Effector memory CD4-positive, alpha-beta T cell (primary cell): ENCODE data around the gene USF3.

ENCODE experiments used
- DNase-seq, 3 donors: peaks; one replicate each; pipeline ENCODE4 v3.0.0-alpha.2; 2020
- H3K27ac ChIP-seq: 2 replicates; pipeline ENCODE4 v1.7.0; 2013; ENCODE audit warnings: mild to moderate bottlenecking, low read length, moderate library complexity; ENCODE audit not compliant: insufficient read depth, poor library complexity, severe bottlenecking
- H3K27me3 ChIP-seq: replicated peaks from 2 replicates; pipeline ENCODE4 v1.7.0; 2013; ENCODE audit warnings: mild to moderate bottlenecking, low read length; ENCODE audit not compliant: insufficient read depth, control insufficient read depth, poor library complexity, severe bottlenecking
- H3K36me3 ChIP-seq: 2 replicates; pipeline ENCODE4 v1.7.0; 2013; ENCODE audit warnings: mild to moderate bottlenecking, low read length, moderate library complexity; ENCODE audit not compliant: control insufficient read depth, insufficient read depth
- H3K4me1 ChIP-seq: 2 replicates; pipeline ENCODE4 v1.7.0; 2013; ENCODE audit warnings: low read length, mild to moderate bottlenecking; ENCODE audit not compliant: control insufficient read depth, insufficient read depth, poor library complexity, severe bottlenecking
- H3K4me3 ChIP-seq: 2 replicates; pipeline ENCODE4 v1.7.0; 2013; ENCODE audit warnings: low read length, low read depth, mild to moderate bottlenecking; ENCODE audit not compliant: insufficient read depth, poor library complexity, severe bottlenecking
- H3K9me3 ChIP-seq: 2 replicates; pipeline ENCODE4 v1.7.0; 2013; ENCODE audit warnings: mild to moderate bottlenecking, low read length, moderate library complexity; ENCODE audit not compliant: control insufficient read depth

Gene USF3

DNA sequence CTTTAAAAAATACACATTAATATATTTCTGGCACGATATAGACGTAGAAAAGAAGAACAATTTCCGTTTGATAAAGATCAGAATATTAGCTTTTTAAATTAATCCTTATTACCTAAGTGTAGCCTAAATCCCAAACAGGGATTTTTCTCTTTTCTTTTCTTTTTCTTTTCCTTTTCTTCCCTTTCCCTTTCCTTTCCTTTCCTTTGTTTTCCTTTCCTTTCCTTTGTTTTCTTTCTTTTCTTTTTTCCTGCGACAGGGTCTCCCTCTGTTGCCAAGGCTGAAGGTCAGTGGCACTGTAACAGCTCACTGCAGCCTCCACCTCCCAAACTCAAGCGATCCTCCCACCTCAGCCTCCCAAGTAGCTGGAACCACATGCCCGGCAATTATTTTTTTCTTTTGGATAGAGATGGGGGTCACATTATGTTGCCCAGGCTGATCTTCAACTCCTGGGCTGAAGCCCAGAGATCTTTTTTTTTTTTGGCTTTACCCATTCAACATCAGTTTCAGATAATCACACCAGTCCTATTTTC is 1.8 kb upstream of the USF3 start:
- Histone ChIP-seq H3K4me1 (no peaks in the 10 kb centered on the region), H3K27ac (peak overlapping the region; percentile 86), H3K27me3 (no peaks in the 10 kb centered on the region), H3K36me3 (no peaks in the 10 kb centered on the region), H3K4me3 (no peak overlapping the region), H3K9me3 (no peaks in the 10 kb centered on the region)
- no peak for DNase-seq

DNA sequence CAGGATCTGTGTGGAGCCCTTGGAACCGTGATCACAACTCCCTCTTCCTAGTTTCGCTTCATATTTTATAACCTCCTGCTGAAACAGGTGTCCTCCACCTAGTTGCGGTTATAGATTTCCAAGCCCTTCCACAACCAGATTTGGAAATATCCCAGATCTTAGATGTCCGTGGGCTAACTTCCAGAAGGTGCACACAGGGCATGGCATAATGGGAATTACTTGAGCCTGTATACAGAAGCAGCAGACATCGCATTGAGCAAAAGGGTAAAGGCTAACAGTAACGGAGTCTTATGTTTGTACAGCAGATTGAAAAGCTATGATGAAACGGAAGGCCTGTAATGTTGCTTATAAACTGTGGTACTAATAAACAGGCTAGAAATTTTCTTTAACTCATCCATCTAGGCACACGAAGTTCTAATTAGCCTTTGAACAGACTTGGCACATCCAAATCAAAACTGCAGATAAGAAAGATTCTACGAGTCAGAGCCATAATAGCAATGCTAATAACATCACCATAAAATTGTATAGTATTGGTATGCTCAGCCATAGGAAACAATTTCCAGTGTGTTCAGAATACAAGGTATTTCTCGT is 1.2 kb upstream of the USF3 start:
- Histone ChIP-seq H3K27me3 (no peaks in the 10 kb centered on the region), H3K36me3 (no peaks in the 10 kb centered on the region), H3K9me3 (no peaks in the 10 kb centered on the region), H3K4me3 (peak overlapping the region; percentile 73), H3K4me1 (no peaks in the 10 kb centered on the region), H3K27ac (peak overlapping the region; percentile 86)
- no peak for DNase-seq

DNA sequence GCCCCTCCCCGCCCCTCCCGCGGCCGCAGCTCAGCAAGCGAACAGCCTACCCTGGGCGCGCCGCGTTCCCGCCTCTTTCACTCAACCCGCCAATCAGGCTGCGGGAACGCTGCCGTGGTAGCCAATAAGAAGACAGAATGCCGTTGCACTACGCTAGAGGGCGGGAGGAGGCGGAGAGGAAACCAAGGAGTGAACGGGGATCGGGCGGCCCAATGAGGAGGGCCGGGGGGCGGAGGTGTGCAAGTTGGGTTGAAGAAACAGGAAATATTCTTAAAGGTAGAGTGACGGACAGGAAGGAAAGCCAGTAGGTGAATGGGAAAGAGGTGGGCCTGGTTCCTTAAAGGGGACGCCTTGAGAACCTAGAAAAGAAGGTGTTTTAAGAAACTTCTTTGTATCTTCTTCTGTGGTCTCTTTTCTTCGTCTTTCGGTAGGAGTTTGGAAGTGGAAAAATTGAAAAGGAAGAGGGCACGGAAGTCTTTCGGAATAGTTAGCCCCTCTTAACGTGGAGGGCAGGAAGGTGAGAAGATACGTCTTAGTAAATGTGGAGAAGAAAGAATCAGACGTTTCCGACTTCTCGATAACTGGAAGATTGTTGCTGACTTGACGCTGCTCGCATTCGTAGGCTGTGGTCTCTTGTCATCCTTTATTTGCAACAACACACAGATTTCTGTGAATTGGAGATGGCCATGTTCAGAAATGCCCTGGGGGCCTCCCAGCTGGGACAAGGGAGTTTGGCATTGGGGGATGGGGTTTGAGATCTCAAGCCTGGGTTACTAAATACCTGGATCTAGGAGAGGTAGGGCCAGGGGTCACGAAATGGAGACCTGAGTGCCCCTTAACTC is 437 bp upstream of the USF3 start:
- no peaks in the 10 kb centered on the region for H3K4me1 ChIP-seq
- peak overlapping the region; percentile 97 for H3K27ac ChIP-seq
- H3K4me3 ChIP-seq: peak overlapping the region; percentile 73
- no peaks in the 10 kb centered on the region for H3K27me3 ChIP-seq
- H3K36me3 ChIP-seq: no peaks in the 10 kb centered on the region
- peak; percentile 98 to 99 (median 98) for DNase-seq
- H3K9me3 ChIP-seq: no peaks in the 10 kb centered on the region

DNA sequence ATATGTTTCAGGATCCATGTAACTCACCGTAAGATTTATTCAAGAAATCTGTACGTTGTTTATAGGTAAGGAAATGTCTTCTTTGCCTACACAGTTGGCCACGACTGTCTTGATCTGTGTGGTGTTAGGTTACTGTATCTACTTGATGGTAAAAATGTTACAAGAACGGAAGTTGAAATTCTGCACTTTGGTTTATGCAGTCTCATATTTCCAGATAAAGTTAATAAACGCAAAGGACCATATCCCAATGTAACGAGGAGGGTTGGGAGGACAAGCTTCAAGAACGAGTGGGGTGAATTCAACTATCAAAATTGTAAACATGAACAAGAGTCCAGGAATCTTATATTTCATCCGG is 1.0 kb downstream of the USF3 start:
- Histone ChIP-seq H3K4me1 (no peaks in the 10 kb centered on the region), H3K9me3 (no peaks in the 10 kb centered on the region), H3K4me3 (peak overlapping the region; percentile 69), H3K27me3 (no peaks in the 10 kb centered on the region), H3K27ac (peak overlapping the region; percentile 97), H3K36me3 (no peaks in the 10 kb centered on the region)
- no peak for DNase-seq

DNA sequence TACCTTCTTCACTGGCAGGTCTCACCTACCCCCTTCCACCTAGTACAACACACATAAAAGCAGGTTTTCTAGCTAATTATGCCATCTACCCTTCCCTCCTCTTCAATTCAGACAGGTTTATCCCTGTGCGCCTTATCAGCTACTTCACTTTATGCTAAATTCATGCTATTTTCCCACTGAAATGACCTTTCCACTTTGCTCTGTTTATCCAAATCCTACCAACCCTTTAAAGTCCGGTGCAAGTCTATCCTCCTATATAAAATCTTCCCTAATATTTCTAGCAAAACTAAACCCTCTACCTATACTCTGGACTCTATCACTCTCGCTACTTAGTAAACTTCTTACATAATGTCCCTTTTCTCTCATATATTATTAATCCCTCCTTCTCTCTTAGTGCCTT is 6.0 kb downstream of the USF3 start:
- no peak overlapping the region for H3K4me3 ChIP-seq
- no peak overlapping the region for H3K27ac ChIP-seq
- no peaks in the 10 kb centered on the region for H3K27me3 ChIP-seq
- H3K9me3 ChIP-seq: no peaks in the 10 kb centered on the region
- no peaks in the 10 kb centered on the region for H3K4me1 ChIP-seq
- DNase-seq: no peak
- peaks cover under 1% of the 10 kb centered on the region for H3K36me3 ChIP-seq

DNA sequence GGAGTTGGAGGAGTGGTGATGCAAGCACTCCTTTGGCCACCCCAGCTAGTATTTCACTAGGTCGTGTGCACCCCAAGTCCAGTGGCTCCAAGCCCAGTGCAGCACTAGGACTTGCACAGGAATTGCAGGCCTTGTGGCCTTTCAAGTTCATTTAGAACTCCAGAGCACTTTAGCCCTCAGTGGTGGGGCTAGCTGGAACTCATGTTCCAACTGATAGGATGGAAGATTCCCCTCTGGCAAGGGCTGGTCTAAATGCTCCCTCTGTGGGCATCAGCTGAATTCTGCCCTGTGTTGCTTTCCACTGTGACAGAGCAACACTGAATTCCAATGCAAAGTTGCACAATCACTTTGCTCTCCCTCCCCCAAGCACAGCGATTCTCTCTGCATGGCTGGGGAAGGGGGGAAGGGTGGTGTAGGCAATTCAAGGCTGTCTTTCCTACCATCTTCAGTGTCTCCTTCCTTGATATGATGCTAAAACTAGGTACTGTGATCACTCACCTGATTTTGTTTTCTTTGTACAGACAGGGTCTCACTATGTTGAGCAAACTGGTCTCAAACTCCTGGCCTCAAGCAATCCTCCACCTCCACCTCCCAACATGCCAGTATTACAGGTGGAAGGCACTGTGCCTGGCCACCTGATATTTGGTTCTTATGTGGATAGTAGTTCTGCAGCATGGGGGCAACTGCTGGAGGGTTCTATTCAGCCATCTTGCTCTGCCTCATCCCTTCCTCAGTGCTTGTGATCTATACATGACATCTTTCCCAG is 10.3 kb downstream of the USF3 start:
- Histone ChIP-seq H3K36me3 (peaks cover 9% of the 10 kb centered on the region), H3K9me3 (peaks cover 10% of the 10 kb centered on the region), H3K4me3 (no peak overlapping the region), H3K4me1 (no peaks in the 10 kb centered on the region), H3K27ac (no peak overlapping the region), H3K27me3 (no peaks in the 10 kb centered on the region)
- DNase-seq: no peak

DNA sequence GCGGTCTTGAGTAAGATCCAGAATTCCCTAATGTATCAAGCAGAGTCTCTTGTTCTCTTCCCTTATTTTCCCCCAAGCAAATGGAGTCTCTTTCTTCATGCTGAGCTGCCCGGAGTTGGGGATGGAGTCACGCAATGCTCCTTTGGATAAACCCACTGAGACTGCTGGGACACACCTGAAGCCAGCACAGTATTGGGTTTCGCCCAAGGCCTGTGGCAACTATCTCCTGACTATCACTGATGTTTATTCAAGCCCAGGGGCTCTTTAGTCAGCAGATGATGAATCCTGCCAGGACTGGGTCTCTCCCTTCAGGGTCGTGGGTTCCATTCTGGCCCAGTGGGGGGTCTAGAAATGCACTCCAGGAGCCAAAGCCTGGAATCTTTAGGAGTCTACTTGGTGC is 11.3 kb downstream of the USF3 start:
- Histone ChIP-seq H3K36me3 (peaks cover 9% of the 10 kb centered on the region), H3K4me3 (no peak overlapping the region), H3K27ac (no peak overlapping the region)

DNA sequence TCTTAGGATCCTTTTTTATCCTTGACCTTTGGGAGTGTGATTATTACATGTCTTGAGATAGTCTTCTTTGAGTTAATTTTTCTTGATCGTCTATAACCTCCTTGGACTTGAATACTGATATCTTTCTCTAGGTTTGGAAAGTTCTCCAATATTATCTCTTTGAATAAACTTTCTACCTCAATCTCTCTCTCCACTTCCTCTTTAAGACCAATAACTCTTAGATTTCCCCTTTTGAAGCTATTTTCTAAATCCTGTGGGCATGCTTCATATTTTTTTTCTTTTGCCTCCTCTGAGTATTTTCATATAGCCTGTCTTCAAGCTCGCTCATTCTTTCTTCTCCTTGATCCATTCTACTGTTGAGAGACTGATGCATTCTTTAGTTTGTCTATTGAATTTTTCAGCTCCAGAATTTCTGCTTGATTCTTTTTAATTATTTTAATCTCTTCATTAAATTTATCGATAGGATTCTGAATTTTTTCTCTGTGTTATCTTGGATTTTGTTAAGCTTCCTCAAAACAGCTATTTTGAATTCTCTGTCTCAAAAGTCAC is 12.1 kb downstream of the USF3 start:
- Histone ChIP-seq H3K4me3 (no peak overlapping the region), H3K9me3 (peaks cover 10% of the 10 kb centered on the region), H3K4me1 (no peaks in the 10 kb centered on the region), H3K27ac (no peak overlapping the region), H3K27me3 (no peaks in the 10 kb centered on the region), H3K36me3 (peaks cover 9% of the 10 kb centered on the region)
- no peak for DNase-seq

More for the DNA sequence above, 11.3 kb downstream of the USF3 start:
- H3K27me3 ChIP-seq: no peaks in the 10 kb centered on the region
- DNase-seq: no peak
- no peaks in the 10 kb centered on the region for H3K4me1 ChIP-seq
- peaks cover 10% of the 10 kb centered on the region for H3K9me3 ChIP-seq

DNA sequence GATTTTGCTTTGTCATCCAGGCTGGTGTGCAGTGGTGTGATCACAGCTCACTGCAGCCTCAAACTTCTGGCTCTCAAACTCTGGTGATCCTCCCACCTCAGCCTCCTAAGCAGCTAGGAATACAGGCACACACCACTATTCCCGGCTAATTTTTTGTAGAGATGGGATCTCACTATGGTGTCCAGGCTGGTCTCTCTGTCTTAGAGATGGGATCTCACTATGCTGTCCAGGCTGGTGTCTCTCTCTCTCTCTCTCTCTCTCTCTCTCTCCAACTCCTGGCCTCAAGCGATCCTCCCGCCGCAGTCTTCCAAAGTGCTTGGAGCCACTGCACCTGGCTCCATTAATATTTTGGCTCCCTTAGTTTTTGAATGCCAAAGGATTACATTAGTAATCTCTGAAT is 17.7 kb downstream of the USF3 start:
- no peak for DNase-seq
- Histone ChIP-seq H3K36me3 (peaks cover 25% of the 10 kb centered on the region), H3K27me3 (no peaks in the 10 kb centered on the region), H3K4me3 (no peak overlapping the region), H3K9me3 (no peaks in the 10 kb centered on the region), H3K4me1 (no peaks in the 10 kb centered on the region), H3K27ac (no peak overlapping the region)
